Sigmoid colon (tissue), 7 donors: ENCODE data around the gene CD276. TPM values are rescaled to one million over a fixed set of nuclear protein-coding genes. Genes with fewer than 3 reads are reported as not detected.

ENCODE experiments used
- DNase-seq: peaks from one replicate; pipeline ENCODE4 v3.0.0-alpha.2; 2019
- H3K27ac ChIP-seq, 4 donors: fragments of 200-600 bp; sonication (generic); one replicate each; pipeline ENCODE4 v1.5.1; 2016 to 2019; ENCODE audit warnings: mild to moderate bottlenecking in 1 of 4
- H3K27me3 ChIP-seq, 3 donors: fragments of 200-600 bp; sonication (generic); one replicate each; pipeline ENCODE4 v1.5.1; 2019; ENCODE audit warnings: mild to moderate bottlenecking in 1 of 3
- H3K36me3 ChIP-seq, 4 donors: fragments of 200-600 bp; sonication (generic); one replicate each; pipeline ENCODE4 v1.5.1; 2016 to 2019
- H3K4me1 ChIP-seq, 4 donors: fragments of 200-600 bp; sonication (generic); one replicate each; pipeline ENCODE4 v1.5.1; 2017 to 2019
- H3K4me3 ChIP-seq, 4 donors: fragments of 200-600 bp; sonication (generic); one replicate each; pipeline ENCODE4 v1.5.1; 2017 to 2019; ENCODE audit warnings: mild to moderate bottlenecking in 2 of 4, moderate library complexity in 1 of 4
- H3K9me3 ChIP-seq, 4 donors: fragments of 200-600 bp in 3 of 4; sonication (generic) in 3 of 4; one replicate each; pipeline versions ENCODE4 v1.5.1 to v1.6.1; 2013 to 2019
- EP300 ChIP-seq, 4 donors: sonication (generic); formaldehyde crosslinking; IDR thresholded peaks; one replicate each; pipeline ENCODE4 v1.6.1; 2017; ENCODE audit warnings: antibody characterized with exemption in 4 of 4
- POLR2A ChIP-seq, 2 donors: fragments of 450-650 bp; IDR thresholded peaks; one replicate each; pipeline ENCODE4 v1.6.1; 2016; ENCODE audit warnings: antibody characterized with exemption in 2 of 2, mild to moderate bottlenecking in 2 of 2, moderate library complexity in 2 of 2
- POLR2AphosphoS5 ChIP-seq, 4 donors: sonication (generic); formaldehyde crosslinking; IDR thresholded peaks; one replicate each; pipeline ENCODE4 v1.6.1; 2017; ENCODE audit warnings: antibody characterized with exemption in 4 of 4
- WGBS, 2 donors: extraction: QIAGEN DNeasy Blood & Tissue Kit; methylation state at CpG; one replicate each; pipeline ENCODE4 v1.1.7; 2013; 5-methylcytosine and 5-hydroxymethylcytosine counted together
- intact Hi-C: fragments of 100-400 bp; cut with DNase I; formaldehyde crosslinking; loops from one replicate; pipeline ENCODE4 v1.15.1; 2023
- polyA plus RNA-seq, 3 donors: library from polyadenylated mRNA; stranded (reverse); fragments of 200-250 nt; gene quantifications; one replicate each; pipeline ENCODE4 v1.2.3, GENCODE V29; 2013
- total RNA-seq, 4 donors: library from RNA; depleted of rRNA; stranded (reverse); fragments of >200 nt; gene quantifications; one replicate each; pipeline ENCODE4 v1.1.0, GENCODE V29; 2016
- TF ChIP-seq, protein P1 (sequence below), 4 experiments: fragments of 450-650 bp in 3 of 4; fragments of 200-600 bp in 1 of 4; IDR thresholded peaks; one replicate each; pipeline ENCODE4 v1.5.1; 2016 to 2019; ENCODE audit warnings: antibody characterized with exemption in 4 of 4, mild to moderate bottlenecking in 3 of 4, moderate library complexity in 2 of 4
- donor health status: healthy with polysubstance abuse.
- donor health status: Bipolar disorder and iron deficiency.
- donor health status: healthy.

Gene CD276
- total and polyA plus RNA-seq, 7 donors: 15.7 to 59.8 (median 29.8) TPM

DNA sequence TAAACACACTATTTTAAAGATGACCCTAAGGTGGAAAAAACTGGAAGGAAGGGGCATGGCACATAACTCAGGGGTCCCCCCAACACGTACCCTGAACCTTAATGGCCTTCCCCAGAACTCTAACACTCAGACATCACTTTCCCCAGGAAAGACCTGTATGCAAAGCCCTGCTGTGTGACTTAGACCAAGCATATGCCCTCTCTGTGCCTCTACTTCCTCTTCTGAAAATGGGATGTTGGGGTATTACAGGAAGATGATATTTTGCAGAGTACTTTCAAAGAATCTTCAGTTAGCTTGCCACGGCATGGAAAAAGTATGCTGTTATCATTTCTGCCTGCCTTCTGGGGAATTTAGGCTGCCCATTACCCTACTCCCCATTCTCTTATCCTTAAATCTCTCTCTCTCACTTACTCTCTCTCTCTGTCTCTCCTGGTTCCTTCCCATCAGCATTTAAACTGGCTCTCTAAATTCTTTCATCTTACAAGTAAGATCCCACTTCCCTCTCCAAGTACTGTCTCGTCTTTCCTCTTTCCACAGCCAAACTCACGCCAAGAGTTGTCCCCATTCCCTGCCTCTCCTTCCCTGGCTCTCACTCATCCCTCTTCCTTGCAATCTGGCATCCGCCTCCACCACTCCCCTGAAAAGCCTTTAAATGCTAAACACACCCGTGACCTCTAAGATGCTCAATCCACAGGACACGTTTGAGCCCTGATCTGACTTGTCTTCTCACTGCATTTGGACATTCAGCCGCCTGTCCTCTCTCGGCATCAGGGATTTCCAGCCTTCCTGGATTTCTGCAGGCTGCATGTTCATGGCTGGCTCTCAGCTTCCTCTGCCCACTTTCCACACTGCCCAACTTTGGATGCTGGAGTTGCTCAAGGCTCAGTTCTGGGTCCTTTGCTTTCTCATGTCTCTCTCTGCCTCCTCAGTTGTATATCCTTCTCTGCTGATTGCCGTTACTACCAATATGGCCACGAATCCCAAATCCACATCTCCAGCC, 76.4 kb downstream of the CD276 start:
- Histone ChIP-seq H3K9me3 (no peaks in the 10 kb centered on the region), H3K27me3 (no peaks in the 10 kb centered on the region), H3K27ac (no peak overlapping the region), H3K4me3 (no peak overlapping the region), H3K4me1 (peaks cover 0 to 6% (median 0%) of the 10 kb centered on the region in 4 donors), H3K36me3 (no peaks in the 10 kb centered on the region)
- DNase-seq: no peak
- WGBS, 2 donors: 43 to 59% methylated on average over 11 of the region's 11 CpGs
- intact Hi-C loops: no loop called here
- no peak for TF ChIP-seq EP300 (IDR thresholded peaks at IDR 0.05)
- TF ChIP-seq, protein P1, sequence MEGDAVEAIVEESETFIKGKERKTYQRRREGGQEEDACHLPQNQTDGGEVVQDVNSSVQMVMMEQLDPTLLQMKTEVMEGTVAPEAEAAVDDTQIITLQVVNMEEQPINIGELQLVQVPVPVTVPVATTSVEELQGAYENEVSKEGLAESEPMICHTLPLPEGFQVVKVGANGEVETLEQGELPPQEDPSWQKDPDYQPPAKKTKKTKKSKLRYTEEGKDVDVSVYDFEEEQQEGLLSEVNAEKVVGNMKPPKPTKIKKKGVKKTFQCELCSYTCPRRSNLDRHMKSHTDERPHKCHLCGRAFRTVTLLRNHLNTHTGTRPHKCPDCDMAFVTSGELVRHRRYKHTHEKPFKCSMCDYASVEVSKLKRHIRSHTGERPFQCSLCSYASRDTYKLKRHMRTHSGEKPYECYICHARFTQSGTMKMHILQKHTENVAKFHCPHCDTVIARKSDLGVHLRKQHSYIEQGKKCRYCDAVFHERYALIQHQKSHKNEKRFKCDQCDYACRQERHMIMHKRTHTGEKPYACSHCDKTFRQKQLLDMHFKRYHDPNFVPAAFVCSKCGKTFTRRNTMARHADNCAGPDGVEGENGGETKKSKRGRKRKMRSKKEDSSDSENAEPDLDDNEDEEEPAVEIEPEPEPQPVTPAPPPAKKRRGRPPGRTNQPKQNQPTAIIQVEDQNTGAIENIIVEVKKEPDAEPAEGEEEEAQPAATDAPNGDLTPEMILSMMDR (IDR thresholded peaks at IDR 0.05): no peak
- TF ChIP-seq POLR2AphosphoS5 (IDR thresholded peaks at IDR 0.05): no peak
- no peak for TF ChIP-seq POLR2A (IDR thresholded peaks at IDR 0.05)

DNA sequence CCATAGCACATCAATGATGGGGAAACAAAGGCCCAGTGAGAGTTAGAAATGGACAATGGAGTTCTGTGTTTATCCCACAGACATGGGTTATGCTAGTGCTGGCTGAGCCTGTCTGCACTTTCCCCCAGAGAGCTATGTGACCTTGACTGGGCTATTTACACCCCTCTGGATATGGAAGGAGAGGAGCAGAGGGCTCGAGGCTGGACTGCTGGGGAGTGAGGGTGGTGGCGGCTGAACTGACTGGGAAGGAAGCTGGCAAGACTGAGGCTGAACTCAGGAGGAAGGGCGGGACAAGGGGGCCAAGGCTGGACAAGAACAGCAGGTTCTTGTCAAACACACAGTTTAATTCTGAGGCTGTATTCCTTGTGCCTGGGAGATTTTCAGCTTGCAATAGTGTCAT, 79.7 kb downstream of the CD276 start:
- intact Hi-C loops: no loop called here
- Histone ChIP-seq H3K27me3 (no peaks in the 10 kb centered on the region), H3K36me3 (no peaks in the 10 kb centered on the region), H3K27ac (no peak overlapping the region), H3K9me3 (no peaks in the 10 kb centered on the region), H3K4me3 (no peak overlapping the region), H3K4me1 (peaks cover 0 to 6% (median 0%) of the 10 kb centered on the region in 4 donors)
- TF ChIP-seq POLR2A (IDR thresholded peaks at IDR 0.05) (no peak), POLR2AphosphoS5 (IDR thresholded peaks at IDR 0.05) (no peak), EP300 (IDR thresholded peaks at IDR 0.05) (no peak)
- TF ChIP-seq, protein P1 (IDR thresholded peaks at IDR 0.05): no peak
- 49 to 51% methylated on average over 3 of the region's 3 CpGs for WGBS, 2 donors
- no peak for DNase-seq

Other genes starting within 250 kb of the CD276 start
- gene REC114, start 241.2 kb upstream of the CD276 start, total RNA-seq: not detected
- not detected for gene REC114, start 241.2 kb upstream of the CD276 start, polyA plus RNA-seq
- gene NPTN, start 51.0 kb upstream of the CD276 start, total RNA-seq: 100 to 1,000 TPM; 216 to 320 (median 299) TPM
- 10 to 100 TPM; 40.8 to 98.6 (median 42.5) TPM for gene NPTN, start 51.0 kb upstream of the CD276 start, polyA plus RNA-seq
- gene INSYN1, start 69.0 kb downstream of the CD276 start, total RNA-seq: 10 to 100 TPM in 1 of 4 donors, 1 to 10 TPM in 3; 3.6 to 10.0 (median 5.9) TPM
- gene INSYN1, start 69.0 kb downstream of the CD276 start, polyA plus RNA-seq: 1 to 10 TPM in 2 of 3 donors, under 1 TPM in 1; 0.60 to 1.2 (median 1.1) TPM
- gene TBC1D21, start 189.2 kb downstream of the CD276 start, total RNA-seq: not detected
- not detected for gene TBC1D21, start 189.2 kb downstream of the CD276 start, polyA plus RNA-seq
- 10 to 100 TPM in 3 of 4 donors, 1 to 10 TPM in 1; 7.6 to 27.7 (median 14.6) TPM for gene LOXL1, start 242.1 kb downstream of the CD276 start, total RNA-seq
- 1 to 10 TPM in 2 of 3 donors, not detected in 1; 3.0 to 7.4 TPM for gene LOXL1, start 242.1 kb downstream of the CD276 start, polyA plus RNA-seq